Adrenal gland (tissue), 12 donors: ENCODE data around the gene OSMR. TPM values are rescaled to one million over a fixed set of nuclear protein-coding genes. Genes with fewer than 3 reads are reported as not detected.

ENCODE experiments used
- DNase-seq, 7 donors: peaks; one replicate each; pipeline ENCODE4 v3.0.0-alpha.2; 2019 to 2020
- H3K27ac ChIP-seq, 5 donors: fragments of 200-600 bp; sonication (generic) in 4 of 5; 1 replicate in 3 of 5; 2 replicates in 2 of 5; pipeline versions ENCODE4 v1.5.1 to v1.8.0; 2016 to 2020; ENCODE audit warnings: mild to moderate bottlenecking in 1 of 5
- H3K27me3 ChIP-seq: fragments of 200-600 bp; 2 replicates; pipeline ENCODE4 v1.8.0; 2021
- H3K36me3 ChIP-seq, 2 donors: fragments of 200-600 bp; replicated peaks in 1 of 2; 1 replicate in 1 of 2; 2 replicates in 1 of 2; pipeline versions ENCODE4 v1.5.1 to v1.8.0; 2018 to 2022
- H3K4me1 ChIP-seq, 2 donors: fragments of 200-600 bp; replicated peaks in 1 of 2; 1 replicate in 1 of 2; 2 replicates in 1 of 2; pipeline versions ENCODE4 v1.5.1 to v1.8.0; 2018 to 2021
- H3K4me3 ChIP-seq, 4 donors: fragments of 200-600 bp; sonication (generic) in 3 of 4; one replicate each; pipeline ENCODE4 v1.5.1; 2016 to 2018
- H3K9me3 ChIP-seq, 3 donors: fragments of 200-600 bp; sonication (generic) in 1 of 3; replicated peaks in 1 of 3; 1 replicate in 2 of 3; 2 replicates in 1 of 3; pipeline versions ENCODE4 v1.5.1 to v1.8.0; 2016 to 2021
- CTCF ChIP-seq, 6 experiments: fragments of 450-650 bp in 4 of 6; fragments of 200-600 bp in 2 of 6; sonication (generic) in 1 of 6; IDR thresholded peaks; 1 replicate in 5 of 6; 2 replicates in 1 of 6; pipeline versions ENCODE4 v1.5.1 to v1.8.0; 2016 to 2021; ENCODE audit warnings: antibody characterized with exemption in 6 of 6, mild to moderate bottlenecking in 2 of 6, moderate library complexity in 1 of 6
- POLR2A ChIP-seq, 2 donors: fragments of 450-650 bp; IDR thresholded peaks; one replicate each; pipeline ENCODE4 v1.6.1; 2017; ENCODE audit warnings: antibody characterized with exemption in 2 of 2, mild to moderate bottlenecking in 2 of 2, moderate library complexity in 1 of 2
- WGBS, 4 donors: extraction: QIAGEN DNeasy Blood & Tissue Kit in 2 of 4; methylation state at CpG; one replicate each; pipeline versions ENCODE4 v1.1.5 to v1.1.7; 2013 to 2017; 5-methylcytosine and 5-hydroxymethylcytosine counted together
- intact Hi-C, 2 donors: fragments of 100-400 bp; cut with DNase I; formaldehyde crosslinking; loops; one replicate each; pipeline versions ENCODE4 v1.14.1 to v1.15.0; 2022 to 2023
- polyA plus RNA-seq, 3 donors: library from polyadenylated mRNA; stranded (reverse); fragments of 200-250 nt in 2 of 3; fragments of 350-450 nt in 1 of 3; fragmentation: Illumina TruSeq in 1 of 3; extraction: RNeasy Lipid Tissue Mini Kit (QIAGEN cat#74804) in 1 of 3; gene quantifications; one replicate each; pipeline ENCODE4 v1.2.3, GENCODE V29; 2013 to 2014
- total RNA-seq, 9 donors: library from RNA; depleted of rRNA in 4 of 9; stranded (reverse); fragments of >200 nt in 4 of 9; fragments of 120-200 nt in 1 of 9; fragmentation: NEBNext Ultra II Directional in 1 of 9; extraction: Animal tissue kit (Norgen Biotek cat#: 25700) in 1 of 9; gene quantifications; one replicate each; pipeline versions ENCODE4 v1.1.0 to v1.2.4, GENCODE V29; 2013 to 2023
- donor health status: healthy with polysubstance abuse.
- donor health status: Bipolar disorder and iron deficiency.
- donor health status: DM: yes; HTN: yes; CAD: no.
- donor health status: DM: no; HTN: no; CAD: no.
- donor health status: DM: no; HTN: no; CAD: no.
- donor health status: DM: yes; HTN: yes; CAD: no.

OSMR gene
- total and polyA plus RNA-seq, 12 donors: 3.3 to 121 (median 51.1) TPM

- 65 to 75% (median 66%) methylated on average over 13 of the region's 13 CpGs for WGBS, 4 donors
- intact Hi-C loops: loop anchor here (10.0 kb wide), 3 partner anchors 135 to 355 kb away; partner anchors contain the start of gene LIFR (in 1 of the 2)
- H3K4me1 ChIP-seq: no peaks in the 10 kb centered on the region
- no peaks in the 10 kb centered on the region for H3K9me3 ChIP-seq
- no peak for DNase-seq
- no peaks in the 10 kb centered on the region for H3K27me3 ChIP-seq
- peak overlapping the region in 2 of 5 donors; percentile 38 to 77 for H3K27ac ChIP-seq
- H3K36me3 ChIP-seq: no peaks in the 10 kb centered on the region
- no peak for TF ChIP-seq POLR2A (IDR thresholded peaks at IDR 0.05)
- TF ChIP-seq CTCF (IDR thresholded peaks at IDR 0.05): no peak
- H3K4me3 ChIP-seq: no peak overlapping the region
Measured at GRCh38 chr5:38799556-38800377, 46.0 kb upstream of the OSMR start.

GRCh38 chr5:38800515-38800914 is 45.3 kb upstream of the OSMR start:
- intact Hi-C loops: loop anchor here (10.0 kb wide), 3 partner anchors 136 to 356 kb away; partner anchors contain the start of gene LIFR (in 1 of the 2)
- Histone ChIP-seq H3K4me3 (no peak overlapping the region), H3K9me3 (no peaks in the 10 kb centered on the region), H3K4me1 (no peaks in the 10 kb centered on the region), H3K36me3 (no peaks in the 10 kb centered on the region), H3K27me3 (no peaks in the 10 kb centered on the region), H3K27ac (peak overlapping the region in 2 of 5 donors; percentile 38 to 77)
- TF ChIP-seq CTCF (IDR thresholded peaks at IDR 0.05) (no peak), POLR2A (IDR thresholded peaks at IDR 0.05) (no peak)
- 53 to 68% (median 61%) methylated on average over 3 of the region's 3 CpGs for WGBS, 4 donors
- DNase-seq: peak in 1 of 7 donors; percentile 16

- no peak overlapping the region for H3K27ac ChIP-seq
- TF ChIP-seq POLR2A (IDR thresholded peaks at IDR 0.05) (no peak), CTCF (IDR thresholded peaks at IDR 0.05) (no peak)
- no peak for DNase-seq
- no peaks in the 10 kb centered on the region for H3K27me3 ChIP-seq
- H3K36me3 ChIP-seq: no peaks in the 10 kb centered on the region
- H3K4me1 ChIP-seq: peaks cover 0 to 6% of the 10 kb centered on the region in 2 donors
- H3K9me3 ChIP-seq: no peaks in the 10 kb centered on the region
- intact Hi-C loops: loop anchor here (10.0 kb wide), 3 partner anchors 137 to 357 kb away; partner anchors contain the start of gene LIFR (in 1 of the 2)
- 93 to 97% (median 95%) methylated on average over 4 of the region's 4 CpGs for WGBS, 4 donors
- no peak overlapping the region for H3K4me3 ChIP-seq
Measured at GRCh38 chr5:38802125-38802524, 43.7 kb upstream of the OSMR start.

- Histone ChIP-seq H3K9me3 (no peaks in the 10 kb centered on the region), H3K36me3 (no peaks in the 10 kb centered on the region), H3K27ac (no peak overlapping the region), H3K27me3 (no peaks in the 10 kb centered on the region), H3K4me3 (no peak overlapping the region), H3K4me1 (peaks cover 4 to 16% of the 10 kb centered on the region in 2 donors)
- intact Hi-C loops: loop anchor here (10.0 kb wide), 3 partner anchors 138 to 358 kb away; partner anchors contain the start of gene LIFR (in 1 of the 2)
- DNase-seq: no peak
- 86 to 95% (median 91%) methylated on average over 6 of the region's 6 CpGs for WGBS, 4 donors
- TF ChIP-seq CTCF (IDR thresholded peaks at IDR 0.05) (no peak), POLR2A (IDR thresholded peaks at IDR 0.05) (no peak)
Measured at GRCh38 chr5:38803246-38803645, 42.6 kb upstream of the OSMR start.
